Naive thymus-derived CD4-positive, alpha-beta T cell (primary cell): ENCODE data around the gene PARN. TPM values are rescaled to one million over a fixed set of nuclear protein-coding genes. Genes with fewer than 3 reads are reported as not detected.

Source experiments
- ATAC-seq: fragments of 150-1000 bp; cut with Tn5 transposase; 2 replicates; pipeline ENCODE4 v1.10.0; 2021; ENCODE audit warnings: mild to moderate bottlenecking, moderate library complexity
- CTCF ChIA-PET: fragments of 350-600 bp; sonication (Branson Sonifier 250); formaldehyde crosslinking; loops from one replicate; lab custom pipeline; 2021; ENCODE audit warnings: antibody characterized with exemption; lab: Charles Lee
- POLR2A ChIA-PET: fragments of 350-600 bp; sonication (Branson Sonifier 250); formaldehyde crosslinking; loops from one replicate; lab custom pipeline; 2021; ENCODE audit warnings: antibody characterized with exemption, inconsistent platforms; lab: Charles Lee
- DNase-seq, 9 donors: peaks; one replicate each; pipeline versions ENCODE4 v3.0.0 to v3.0.0-alpha.2; 2020 to 2022; ENCODE audit warnings: mixed read lengths in 1 of 9
- H3K27ac ChIP-seq: one replicate; pipeline ENCODE4 v1.7.0; 2013; ENCODE audit warnings: mild to moderate bottlenecking, low read depth, low read length, moderate library complexity
- H3K27me3 ChIP-seq, 2 donors: one replicate each; pipeline ENCODE4 v1.7.0; 2013; ENCODE audit warnings: low read length in 2 of 2, mild to moderate bottlenecking in 2 of 2, moderate library complexity in 2 of 2; ENCODE audit not compliant: control insufficient read depth in 2 of 2, insufficient read depth in 2 of 2
- H3K36me3 ChIP-seq, 3 experiments: 1 replicate in 2 of 3; 2 replicates in 1 of 3; pipeline ENCODE4 v1.7.0; 2013; ENCODE audit warnings: low read length in 3 of 3, mild to moderate bottlenecking in 3 of 3, moderate library complexity in 1 of 3; ENCODE audit not compliant: insufficient read depth in 3 of 3, control insufficient read depth in 2 of 3
- H3K4me1 ChIP-seq, 2 donors: one replicate each; pipeline ENCODE4 v1.7.0; 2013; ENCODE audit warnings: low read length in 2 of 2, mild to moderate bottlenecking in 2 of 2, moderate library complexity in 1 of 2; ENCODE audit not compliant: control insufficient read depth in 2 of 2, insufficient read depth in 2 of 2
- H3K4me3 ChIP-seq: 2 replicates; pipeline ENCODE4 v1.7.0; 2013; ENCODE audit warnings: mild to moderate bottlenecking, low read length
- H3K9me3 ChIP-seq, 3 experiments: 1 replicate in 2 of 3; 2 replicates in 1 of 3; pipeline ENCODE4 v1.7.0; 2013; ENCODE audit warnings: low read length in 3 of 3; ENCODE audit not compliant: control insufficient read depth in 2 of 3
- H3K27ac Mint-ChIP-seq, 9 donors: one replicate each; pipeline ENCODE4 v1.8.0; 2020 to 2022; ENCODE audit warnings: mixed read lengths in 9 of 9, mild to moderate bottlenecking in 8 of 9, moderate library complexity in 5 of 9, inconsistent platforms in 2 of 9
- H3K27me3 Mint-ChIP-seq, 5 donors: one replicate each; pipeline ENCODE4 v1.8.0; 2021 to 2022; ENCODE audit warnings: mixed read lengths in 5 of 5, mild to moderate bottlenecking in 1 of 5
- H3K36me3 Mint-ChIP-seq, 5 donors: one replicate each; pipeline ENCODE4 v1.8.0; 2020 to 2022; ENCODE audit warnings: mixed read lengths in 5 of 5, mild to moderate bottlenecking in 3 of 5, inconsistent platforms in 1 of 5
- H3K4me1 Mint-ChIP-seq, 7 donors: one replicate each; pipeline ENCODE4 v1.8.0; 2020 to 2022; ENCODE audit warnings: mixed read lengths in 7 of 7, mild to moderate bottlenecking in 3 of 7, inconsistent platforms in 1 of 7
- H3K4me3 Mint-ChIP-seq, 10 donors: one replicate each; pipeline ENCODE4 v1.8.0; 2020 to 2022; ENCODE audit warnings: mild to moderate bottlenecking in 10 of 10, mixed read lengths in 10 of 10, moderate library complexity in 6 of 10, inconsistent platforms in 2 of 10
- H3K9me3 Mint-ChIP-seq, 11 donors: one replicate each; pipeline ENCODE4 v1.8.0; 2020 to 2022; ENCODE audit warnings: mixed read lengths in 11 of 11, mild to moderate bottlenecking in 4 of 11, inconsistent platforms in 1 of 11, moderate library complexity in 1 of 11
- intact Hi-C, 2 donors: fragments of 100-400 bp; cut with micrococcal nuclease; formaldehyde crosslinking; loops; one replicate each; pipeline ENCODE4 v1.15.1; 2023
- polyA plus RNA-seq, 2 donors: library from polyadenylated mRNA; unstranded; fragments of 300-500 nt; fragmentation: Illumina TruSeq; gene quantifications; one replicate each; pipeline ENCODE4 v1.2.3, GENCODE V29; 2021
- total RNA-seq, 6 experiments: library from RNA in 5 of 6; stranded (reverse) in 5 of 6; gene quantifications; 1 replicate in 5 of 6; 2 replicates in 1 of 6; pipeline ENCODE4 v1.2.3 and lab custom pipeline; 2021 to 2026

Gene PARN
- total and polyA plus RNA-seq, 7 experiments from 2014 or later, result 41.6 to 51.4 (median 46.9) TPM

GRCh38 chr16:14497245-14498082 lies 132.6 kb downstream of the PARN start:
- no peaks in the 10 kb centered on the region for H3K9me3 ChIP-seq
- no peak for DNase-seq
- H3K27ac ChIP-seq, result no peak overlapping the region
- Mint-ChIP-seq H3K4me1 (peaks cover 4 to 51% (median 29%) of the 10 kb centered on the region in 7 donors), H3K27me3 (no peaks in the 10 kb centered on the region), H3K9me3 (no peaks in the 10 kb centered on the region), H3K4me3 (peak overlapping the region in 1 of 10 donors; percentile 4), H3K27ac (peak overlapping the region in 2 of 9 donors; percentile 2 to 47), H3K36me3 (peaks cover 0 to 18% (median 6%) of the 10 kb centered on the region in 5 donors)
- no peaks in the 10 kb centered on the region for H3K27me3 ChIP-seq
- H3K4me1 ChIP-seq, result peaks cover 0 to 4% of the 10 kb centered on the region in 2 donors
- no peak overlapping the region for H3K4me3 ChIP-seq
- ChIA-PET POLR2A (no interaction called here), CTCF (interaction anchor here (1.0 kb wide), 1 partner anchor 10 kb away, joined by 3 read pairs; no protein-coding TSS in a partner anchor)
- intact Hi-C loops, result no loop called here
- no peak for ATAC-seq
- peaks cover 0 to 5% (median 0%) of the 10 kb centered on the region in 3 experiments for H3K36me3 ChIP-seq

GRCh38 chr16:14496786-14497185 lies 133.3 kb downstream of the PARN start:
- Mint-ChIP-seq H3K27ac (peak overlapping the region in 2 of 9 donors; percentile 4 to 47), H3K4me1 (peaks cover 10 to 53% (median 29%) of the 10 kb centered on the region in 7 donors), H3K27me3 (no peaks in the 10 kb centered on the region), H3K4me3 (peak overlapping the region in 1 of 10 donors; percentile 4), H3K9me3 (no peaks in the 10 kb centered on the region), H3K36me3 (peaks cover 0 to 18% (median 6%) of the 10 kb centered on the region in 5 donors)
- Histone ChIP-seq H3K27me3 (no peaks in the 10 kb centered on the region), H3K27ac (no peak overlapping the region), H3K4me1 (peaks cover 0 to 4% of the 10 kb centered on the region in 2 donors), H3K4me3 (no peak overlapping the region), H3K9me3 (no peaks in the 10 kb centered on the region), H3K36me3 (peaks cover 0 to 5% (median 0%) of the 10 kb centered on the region in 3 experiments)
- DNase-seq (no peak), ATAC-seq (no peak)
- intact Hi-C loops, result no loop called here
- ChIA-PET CTCF (no interaction called here), POLR2A (interaction anchor here (0.6 kb wide), 1 partner anchor 57 kb away, joined by 3 read pairs; no protein-coding TSS in a partner anchor)

- ATAC-seq, result no peak
- peak overlapping the region in 1 of 9 donors; percentile 28 for H3K27ac Mint-ChIP-seq
- no peak overlapping the region for H3K27ac ChIP-seq
- intact Hi-C loops, result no loop called here
- peaks cover 10 to 54% (median 29%) of the 10 kb centered on the region in 7 donors for H3K4me1 Mint-ChIP-seq
- ChIA-PET POLR2A (interaction anchor here (0.6 kb wide), 1 partner anchor 58 kb away, joined by 3 read pairs; no protein-coding TSS in a partner anchor), CTCF (no interaction called here)
- no peaks in the 10 kb centered on the region for H3K27me3 ChIP-seq
- peaks cover 0 to 18% (median 6%) of the 10 kb centered on the region in 5 donors for H3K36me3 Mint-ChIP-seq
- H3K36me3 ChIP-seq, result peaks cover 0 to 5% (median 0%) of the 10 kb centered on the region in 3 experiments
- no peak overlapping the region for H3K4me3 ChIP-seq
- H3K4me3 Mint-ChIP-seq, result no peak overlapping the region
- no peak for DNase-seq
- no peaks in the 10 kb centered on the region for H3K9me3 Mint-ChIP-seq
- H3K27me3 Mint-ChIP-seq, result no peaks in the 10 kb centered on the region
- H3K4me1 ChIP-seq, result peaks cover 0 to 4% of the 10 kb centered on the region in 2 donors
- H3K9me3 ChIP-seq, result no peaks in the 10 kb centered on the region
Measured at GRCh38 chr16:14496047-14496770, 133.9 kb downstream of the PARN start.

- no peaks in the 10 kb centered on the region for H3K9me3 Mint-ChIP-seq
- POLR2A ChIA-PET, result no interaction called here
- no peak overlapping the region for H3K27ac ChIP-seq
- H3K4me3 ChIP-seq, result no peak overlapping the region
- intact Hi-C loops, result no loop called here
- H3K4me1 Mint-ChIP-seq, result peaks cover 10 to 62% (median 29%) of the 10 kb centered on the region in 7 donors
- H3K36me3 Mint-ChIP-seq, result peaks cover 0 to 18% (median 6%) of the 10 kb centered on the region in 5 donors
- H3K4me1 ChIP-seq, result peaks cover 0 to 4% of the 10 kb centered on the region in 2 donors
- ATAC-seq, result no peak
- H3K27ac Mint-ChIP-seq, result peak overlapping the region in 4 of 9 donors; percentile 2 to 93 (median 38)
- H3K36me3 ChIP-seq, result peaks cover 0 to 5% (median 0%) of the 10 kb centered on the region in 3 experiments
- H3K4me3 Mint-ChIP-seq, result no peak overlapping the region
- CTCF ChIA-PET, result no interaction called here
- no peaks in the 10 kb centered on the region for H3K27me3 ChIP-seq
- no peaks in the 10 kb centered on the region for H3K27me3 Mint-ChIP-seq
- no peaks in the 10 kb centered on the region for H3K9me3 ChIP-seq
- DNase-seq, result no peak
Measured at GRCh38 chr16:14495213-14496046, 134.6 kb downstream of the PARN start.

GRCh38 chr16:14494396-14494966 lies 135.6 kb downstream of the PARN start:
- ChIA-PET CTCF (no interaction called here), POLR2A (no interaction called here)
- H3K9me3 ChIP-seq, result no peaks in the 10 kb centered on the region
- Mint-ChIP-seq H3K27ac (peak overlapping the region in 3 of 9 donors; percentile 10 to 56 (median 29)), H3K36me3 (peaks cover 0 to 18% (median 6%) of the 10 kb centered on the region in 5 donors), H3K9me3 (no peaks in the 10 kb centered on the region), H3K4me1 (peaks cover 10 to 65% (median 29%) of the 10 kb centered on the region in 7 donors), H3K4me3 (no peak overlapping the region), H3K27me3 (no peaks in the 10 kb centered on the region)
- ATAC-seq, result no peak
- peaks cover 0 to 5% (median 0%) of the 10 kb centered on the region in 3 experiments for H3K36me3 ChIP-seq
- intact Hi-C loops, result no loop called here
- peaks cover 0 to 4% of the 10 kb centered on the region in 2 donors for H3K4me1 ChIP-seq
- no peak overlapping the region for H3K4me3 ChIP-seq
- no peak for DNase-seq
- H3K27ac ChIP-seq, result no peak overlapping the region
- no peaks in the 10 kb centered on the region for H3K27me3 ChIP-seq
